DND-41 (cell line): ENCODE measurements around the gene POLR2M.

Experiments
- ATAC-seq: fragments of 200-7000 bp; cut with Tn5 transposase; 3 replicates; pipeline ENCODE4 v1.9.1; 2021; ENCODE audit warnings: low read depth; ENCODE audit not compliant: insufficient read depth
- DNase-seq: peaks from one replicate; pipeline ENCODE4 v3.0.0-alpha.2; 2020
- H2AFZ ChIP-seq: 2 replicates; pipeline ENCODE4 v1.6.0; 2012; ENCODE audit warnings: low read depth, low read length
- H3K27ac ChIP-seq: 2 replicates; pipeline ENCODE4 v1.5.1; 2012; ENCODE audit warnings: low read length, inconsistent platforms
- H3K27me3 ChIP-seq: fragments of 200-600 bp; sonication (generic); 2 replicates; pipeline ENCODE4 v1.6.0; 2012; ENCODE audit warnings: low read length, mild to moderate bottlenecking, inconsistent platforms; ENCODE audit not compliant: insufficient read depth, poor library complexity
- H3K36me3 ChIP-seq: 2 replicates; pipeline ENCODE4 v1.5.1; 2012; ENCODE audit warnings: low read length, inconsistent platforms; ENCODE audit not compliant: insufficient read depth
- H3K4me1 ChIP-seq: 2 replicates; pipeline ENCODE4 v1.5.1; 2012; ENCODE audit warnings: mild to moderate bottlenecking, low read length; ENCODE audit not compliant: insufficient read depth
- H3K4me2 ChIP-seq: 2 replicates; pipeline ENCODE4 v1.6.0; 2012; ENCODE audit warnings: mild to moderate bottlenecking, moderate library complexity, low read length, inconsistent platforms; ENCODE audit not compliant: insufficient read depth
- H3K4me3 ChIP-seq, 2 experiments: fragments of 200-600 bp in 1 of 2; shearing (Covaris generic) in 1 of 2; 2 replicates each; pipeline ENCODE4 v1.5.1; 2012 to 2016; ENCODE audit warnings: inconsistent platforms in 2 of 2, low read length in 2 of 2, mild to moderate bottlenecking in 2 of 2, low read depth in 1 of 2, moderate library complexity in 1 of 2
- H3K79me2 ChIP-seq: 2 replicates; pipeline ENCODE4 v1.6.0; 2012; ENCODE audit warnings: low read length, inconsistent platforms; ENCODE audit not compliant: insufficient read depth
- H3K9ac ChIP-seq: 2 replicates; pipeline ENCODE4 v1.6.0; 2012; ENCODE audit warnings: low read depth, mild to moderate bottlenecking, inconsistent platforms, low read length, moderate library complexity
- H3K9me3 ChIP-seq: 2 replicates; pipeline ENCODE4 v1.5.1; 2012; ENCODE audit warnings: low read length, moderate library complexity, mild to moderate bottlenecking, inconsistent platforms; ENCODE audit not compliant: insufficient read depth, severe bottlenecking
- H4K20me1 ChIP-seq: 2 replicates; pipeline ENCODE4 v1.6.0; 2012; ENCODE audit warnings: low read length; ENCODE audit not compliant: insufficient read depth
- EZH2 ChIP-seq: IDR thresholded peaks from 3 replicates; pipeline ENCODE4 v1.6.1; 2012; ENCODE audit warnings: borderline replicate concordance, low read depth, mild to moderate bottlenecking, moderate library complexity, low read length, inconsistent platforms; ENCODE audit not compliant: severe bottlenecking
- TF ChIP-seq, protein P1 (sequence below): IDR thresholded peaks from 2 replicates; pipeline ENCODE4 v1.5.1; 2012; ENCODE audit warnings: borderline replicate concordance, low read length, moderate library complexity, mild to moderate bottlenecking; ENCODE audit not compliant: poor library complexity, severe bottlenecking; ENCODE audit errors: extremely low read depth

The POLR2M gene

DNA sequence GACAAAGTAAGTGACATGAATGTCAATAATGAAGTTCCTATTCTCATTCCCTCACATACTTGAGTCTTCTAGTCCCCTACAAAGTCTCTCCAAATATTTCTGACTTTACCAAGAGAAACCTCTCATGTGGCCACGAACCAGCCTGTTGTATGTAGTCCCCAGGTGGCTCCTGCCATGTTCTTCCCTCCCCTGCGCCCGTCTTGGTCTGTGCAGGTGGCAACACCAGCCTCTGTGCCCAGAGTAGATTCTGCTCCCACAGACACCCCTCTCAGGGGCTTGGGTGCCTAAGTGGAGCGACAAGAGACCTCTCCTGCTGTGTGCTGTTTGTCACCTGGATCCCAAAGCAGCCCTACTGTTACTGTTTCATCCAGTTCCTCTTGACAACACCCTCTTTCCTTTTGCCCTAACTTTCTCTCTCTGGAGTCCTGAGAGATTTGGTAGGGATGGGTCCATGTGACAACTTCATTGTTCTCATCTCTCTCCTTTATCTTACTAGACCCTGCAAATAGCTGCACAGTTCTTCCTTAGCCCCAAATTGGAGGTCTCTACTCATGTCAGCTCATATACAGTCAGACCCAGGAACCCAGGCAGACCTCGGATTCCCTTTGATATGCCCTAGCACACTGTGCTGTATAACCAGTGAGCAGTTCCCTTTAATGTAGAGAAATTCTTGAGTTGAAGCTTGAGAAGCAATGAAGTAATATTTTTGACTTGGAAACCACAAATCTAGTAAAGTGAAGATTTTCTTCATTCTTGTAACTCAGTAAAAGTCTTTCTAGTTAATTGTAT lies 56.9 kb downstream of the POLR2M start:
- no peak overlapping the region for H3K27ac ChIP-seq
- H3K79me2 ChIP-seq = no peaks in the 10 kb centered on the region
- no peaks in the 10 kb centered on the region for H3K9me3 ChIP-seq
- no peak overlapping the region for H3K4me3 ChIP-seq
- no peaks in the 10 kb centered on the region for H3K4me1 ChIP-seq
- H3K27me3 ChIP-seq = peaks cover 10% of the 10 kb centered on the region
- DNase-seq = no peak
- no peaks in the 10 kb centered on the region for H3K36me3 ChIP-seq
- no peak overlapping the region for H3K4me2 ChIP-seq
- no peak overlapping the region for H3K9ac ChIP-seq
- ATAC-seq = peak; percentile 57; the same call in 2 of the 3 replicates
- TF ChIP-seq EZH2 = no peak
- TF ChIP-seq, protein P1, sequence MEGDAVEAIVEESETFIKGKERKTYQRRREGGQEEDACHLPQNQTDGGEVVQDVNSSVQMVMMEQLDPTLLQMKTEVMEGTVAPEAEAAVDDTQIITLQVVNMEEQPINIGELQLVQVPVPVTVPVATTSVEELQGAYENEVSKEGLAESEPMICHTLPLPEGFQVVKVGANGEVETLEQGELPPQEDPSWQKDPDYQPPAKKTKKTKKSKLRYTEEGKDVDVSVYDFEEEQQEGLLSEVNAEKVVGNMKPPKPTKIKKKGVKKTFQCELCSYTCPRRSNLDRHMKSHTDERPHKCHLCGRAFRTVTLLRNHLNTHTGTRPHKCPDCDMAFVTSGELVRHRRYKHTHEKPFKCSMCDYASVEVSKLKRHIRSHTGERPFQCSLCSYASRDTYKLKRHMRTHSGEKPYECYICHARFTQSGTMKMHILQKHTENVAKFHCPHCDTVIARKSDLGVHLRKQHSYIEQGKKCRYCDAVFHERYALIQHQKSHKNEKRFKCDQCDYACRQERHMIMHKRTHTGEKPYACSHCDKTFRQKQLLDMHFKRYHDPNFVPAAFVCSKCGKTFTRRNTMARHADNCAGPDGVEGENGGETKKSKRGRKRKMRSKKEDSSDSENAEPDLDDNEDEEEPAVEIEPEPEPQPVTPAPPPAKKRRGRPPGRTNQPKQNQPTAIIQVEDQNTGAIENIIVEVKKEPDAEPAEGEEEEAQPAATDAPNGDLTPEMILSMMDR = no peak
- H2AFZ ChIP-seq = no peak overlapping the region
- H4K20me1 ChIP-seq = 0 out of 2 replicates have a peak, but pooled peaks cover 3% of the 10 kb centered on the region
